Activated naive CD4-positive, alpha-beta T cell treated with anti-CD3 and anti-CD28 coated beads, Interleukin-2, amount 50 U/mL, for 16 hours (primary cell): Measurements from ENCODE around the gene APRT.

Source experiments
- DNase-seq: peaks from one replicate; pipeline ENCODE4 v3.0.0-alpha.2; 2020

The APRT gene

DNA sequence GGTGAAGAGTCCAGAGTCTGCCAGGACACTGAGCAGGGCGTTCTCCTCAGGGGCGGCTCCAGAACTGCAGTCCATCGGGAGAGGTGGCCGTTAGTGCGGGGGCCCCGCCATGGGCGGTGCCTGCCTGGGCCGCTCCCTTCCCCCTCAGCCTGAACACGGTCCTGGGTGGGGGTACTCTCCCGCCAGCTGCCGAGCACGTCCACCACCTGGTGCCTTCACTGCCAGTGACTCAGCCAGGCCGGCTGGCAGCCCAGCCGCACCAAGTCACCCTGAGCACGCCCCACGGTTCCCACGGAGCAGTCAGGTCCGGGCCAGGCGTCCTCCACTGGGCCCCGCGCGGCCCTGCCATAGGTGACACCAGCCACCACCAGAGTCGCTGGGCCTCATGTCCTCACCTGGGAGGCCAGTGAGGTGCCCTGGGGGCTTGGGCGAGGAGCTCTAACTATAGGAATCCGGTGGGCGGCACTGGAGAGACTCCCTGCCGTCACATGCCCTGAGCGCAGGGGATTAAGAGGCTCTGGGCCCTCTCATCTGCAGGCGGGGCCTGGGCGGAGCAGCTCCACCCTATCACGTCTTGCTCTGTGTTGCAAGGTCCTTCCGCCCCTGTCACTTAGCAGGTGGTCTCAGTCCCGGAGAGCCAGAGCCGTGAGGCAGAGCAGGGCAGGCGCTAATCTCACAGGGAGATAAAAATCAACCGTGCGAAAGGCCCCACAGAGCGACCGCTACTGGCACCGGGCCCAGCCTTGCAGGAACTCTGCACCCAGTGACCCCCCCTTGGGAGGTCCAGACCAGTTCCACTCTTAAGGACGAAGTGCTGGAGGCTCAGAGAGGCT, 41.1 kb downstream of the APRT start:
- no peak for DNase-seq

DNA sequence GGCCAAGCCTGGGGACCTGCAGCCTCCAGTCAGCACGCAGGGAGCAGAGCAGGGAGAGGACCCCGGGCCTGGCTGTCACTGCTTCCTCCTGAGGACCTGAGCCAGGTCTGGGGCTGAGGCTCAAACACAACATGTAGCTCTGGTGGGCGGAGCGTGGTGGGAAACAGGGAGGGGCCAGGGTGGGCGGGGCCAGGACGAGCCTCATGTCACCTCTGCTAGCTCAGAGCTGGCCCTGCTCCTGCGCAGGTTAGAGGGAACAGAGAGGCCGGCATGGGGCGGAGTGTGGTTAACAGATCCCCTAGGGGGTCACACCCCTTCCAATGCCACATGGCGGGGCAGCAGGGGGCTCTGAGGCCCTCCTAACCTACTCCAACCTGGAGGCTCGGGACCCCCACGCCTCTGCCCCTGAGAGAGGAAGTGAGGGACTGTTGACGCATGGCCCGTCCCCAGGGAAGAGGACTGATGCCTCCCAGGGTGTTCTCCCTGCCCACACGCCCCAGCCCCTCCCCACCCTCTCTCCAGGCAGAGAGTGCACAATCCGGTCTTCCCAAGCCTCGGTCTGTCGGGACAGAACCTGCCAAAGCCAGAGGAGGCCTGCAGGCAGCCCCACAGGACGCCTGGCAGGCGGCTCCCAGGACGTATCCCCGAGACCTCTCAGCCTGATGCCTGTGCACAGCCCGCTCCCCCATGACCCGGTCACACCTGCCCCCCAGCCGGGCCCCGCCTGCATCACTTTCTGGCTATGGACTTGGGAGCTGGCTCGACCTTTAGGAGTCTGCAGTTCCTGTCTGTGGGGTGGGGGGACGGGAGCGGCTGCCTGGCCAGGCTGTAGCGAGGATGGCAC, 41.9 kb downstream of the APRT start:
- DNase-seq = no peak

DNA sequence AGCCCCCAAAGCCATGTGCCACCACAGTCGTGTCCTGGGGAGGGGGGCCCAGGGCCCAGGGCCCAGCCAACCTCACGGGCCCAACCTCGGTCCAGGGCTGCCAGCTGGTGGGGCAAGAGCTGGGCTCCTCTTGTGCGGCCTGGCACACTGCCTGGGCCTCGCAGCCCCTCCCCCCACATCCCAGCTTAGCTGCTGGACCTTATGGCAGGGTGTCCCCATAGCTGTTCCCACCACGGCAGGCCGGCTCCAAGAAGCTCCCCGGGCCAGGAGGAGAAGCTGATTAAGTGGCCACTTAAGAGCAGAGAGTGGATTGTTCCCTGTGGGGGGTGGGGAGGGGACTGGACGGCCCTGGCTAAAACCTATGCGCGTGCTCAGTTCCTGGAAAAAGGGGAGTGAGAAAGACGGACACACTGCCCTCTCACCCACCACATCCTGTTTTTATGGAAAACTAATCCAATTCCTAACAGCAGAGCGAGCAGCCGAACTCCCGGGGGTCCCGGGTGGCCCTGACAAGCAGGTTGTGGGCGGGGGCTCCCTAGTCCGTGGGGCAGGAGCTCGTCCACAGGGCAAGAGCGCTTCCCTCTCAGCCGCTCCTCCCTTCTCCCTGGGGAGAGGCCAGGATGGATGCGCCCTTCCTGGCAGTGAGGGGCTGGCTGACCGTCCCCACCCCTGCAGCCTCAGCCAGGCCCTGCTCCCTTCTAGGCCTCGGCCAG, 43.5 kb downstream of the APRT start:
- no peak for DNase-seq

DNA sequence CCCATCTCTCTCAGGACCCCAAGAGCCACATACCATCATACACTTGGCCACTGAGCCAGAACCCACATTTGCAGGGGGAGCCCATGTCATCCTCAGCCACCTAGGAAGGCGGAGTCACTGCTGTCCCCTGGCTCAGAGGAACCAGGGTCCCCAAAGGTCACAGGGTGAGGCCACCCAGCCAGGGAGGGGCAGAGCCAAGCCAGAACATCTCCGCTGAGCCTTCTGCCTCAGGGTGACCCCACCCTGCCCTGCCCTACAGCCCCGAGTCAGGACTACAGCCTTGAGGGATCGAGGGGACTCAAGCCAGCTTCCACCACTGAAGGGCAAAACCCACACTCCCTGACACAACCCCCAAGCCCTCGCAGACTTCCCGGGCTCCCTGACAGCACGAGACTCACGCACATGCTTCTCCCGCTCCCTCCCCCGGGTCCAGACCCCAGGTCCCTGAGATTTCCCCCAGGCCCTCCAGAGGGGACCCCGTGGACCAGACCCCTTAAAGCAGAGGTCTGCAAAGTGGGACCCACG, 44.1 kb downstream of the APRT start:
- no peak for DNase-seq

DNA sequence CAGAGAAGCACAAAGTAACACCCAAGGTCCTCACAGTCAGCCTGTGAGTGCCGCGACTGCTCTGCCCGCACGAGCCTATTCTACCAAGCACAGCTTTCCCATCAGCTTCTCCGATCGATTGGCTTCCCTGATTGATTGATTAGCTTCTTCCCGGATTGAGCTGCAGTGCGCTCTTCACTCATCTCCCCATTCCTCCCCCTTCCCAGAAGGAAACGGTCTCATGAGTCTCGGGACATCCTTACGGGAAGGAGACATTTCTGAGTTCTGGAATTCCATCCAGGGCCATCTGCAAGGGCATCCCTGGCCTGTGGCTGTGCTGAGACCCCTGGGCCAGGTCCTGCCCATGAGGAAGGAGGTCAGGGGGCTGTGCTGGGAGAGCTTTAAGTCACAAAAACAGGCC, 44.8 kb downstream of the APRT start:
- DNase-seq = no peak

DNA sequence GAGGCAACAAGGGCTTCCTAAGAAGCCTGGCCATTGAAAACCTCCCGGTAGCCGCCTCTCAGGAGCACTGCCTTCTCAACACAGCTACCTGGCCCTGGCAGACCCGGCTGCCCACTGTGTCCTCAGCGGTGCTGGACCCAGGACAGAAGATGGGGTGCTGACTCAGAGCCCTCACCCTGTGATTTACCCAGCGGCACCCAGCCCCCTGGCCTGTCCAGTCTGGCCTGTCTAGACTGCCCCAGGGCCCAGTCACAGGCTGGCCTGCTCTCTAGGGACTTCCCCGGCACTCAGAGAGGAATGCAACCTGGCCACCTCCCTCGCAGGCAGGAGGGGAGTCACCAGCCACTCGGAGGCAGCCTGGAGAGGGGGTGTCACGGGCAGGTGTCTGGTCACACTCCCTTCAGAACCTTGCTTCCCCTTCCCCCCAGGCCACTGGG, 46.8 kb downstream of the APRT start:
- no peak for DNase-seq

DNA sequence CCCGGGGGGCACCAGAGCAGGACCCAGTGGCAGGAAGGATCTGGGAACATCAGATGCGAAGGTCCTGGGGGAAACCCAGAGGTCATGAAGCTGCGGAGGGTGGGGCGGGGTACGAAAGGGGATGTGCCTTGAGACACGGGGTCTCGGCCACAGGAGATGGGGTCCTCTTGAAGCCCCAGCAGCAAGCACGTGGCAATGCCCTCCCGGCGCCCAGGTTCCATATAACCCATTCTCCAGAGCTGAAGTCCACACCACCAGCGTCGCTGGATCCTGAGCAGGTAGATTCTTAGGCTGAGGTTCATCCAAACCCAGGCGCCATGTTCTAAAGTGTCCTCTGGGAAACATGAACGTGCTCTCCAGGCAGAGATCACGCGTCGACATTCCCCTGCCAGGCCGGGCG, 47.6 kb downstream of the APRT start:
- no peak for DNase-seq

DNA sequence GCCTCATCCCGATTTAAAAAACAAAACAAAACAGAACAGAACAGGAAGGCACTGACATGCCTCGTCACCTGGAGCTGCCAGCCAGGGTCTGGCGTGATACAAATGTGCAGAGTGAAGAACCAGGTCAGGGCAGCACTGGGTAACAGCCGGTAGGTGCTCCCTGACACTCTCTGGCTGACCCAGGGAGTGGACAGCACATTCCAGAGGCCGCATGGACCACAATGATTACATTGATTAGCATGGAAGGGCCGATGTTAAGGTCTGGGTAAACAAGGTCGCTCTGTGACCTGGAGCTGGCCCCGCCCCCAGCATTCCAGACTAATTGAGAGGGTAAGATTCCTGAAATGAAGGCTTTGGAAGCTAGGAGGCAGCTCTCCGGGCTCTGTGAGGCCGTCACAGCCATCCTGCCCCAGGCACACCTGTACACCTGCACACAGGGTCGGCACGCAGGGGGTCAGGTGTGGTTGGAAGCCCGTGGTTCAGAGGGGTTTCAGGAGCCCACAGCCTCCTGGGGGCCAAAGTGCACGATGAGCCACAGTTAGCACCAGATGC, 48.1 kb downstream of the APRT start:
- DNase-seq = no peak

DNA sequence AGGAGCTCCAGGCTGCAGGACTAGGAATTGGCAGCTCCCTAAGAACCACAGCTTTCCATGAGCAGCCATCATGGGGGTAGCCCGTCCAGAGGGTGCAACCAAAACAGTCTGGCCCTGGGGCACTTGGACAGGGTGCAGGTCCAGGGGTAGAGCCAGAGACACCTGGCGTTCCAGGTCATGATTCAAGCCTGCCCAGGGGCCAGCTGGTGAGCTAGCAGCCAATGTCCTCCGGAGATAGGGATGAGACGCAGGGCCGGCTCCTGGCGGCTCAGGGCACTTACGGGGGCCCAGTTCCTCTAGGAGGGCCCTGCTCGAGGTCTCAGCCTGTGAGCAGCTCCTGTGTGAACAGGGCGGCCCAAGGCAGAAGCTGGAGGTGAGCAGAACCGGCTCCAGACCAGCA, 48.8 kb downstream of the APRT start:
- no peak for DNase-seq

DNA sequence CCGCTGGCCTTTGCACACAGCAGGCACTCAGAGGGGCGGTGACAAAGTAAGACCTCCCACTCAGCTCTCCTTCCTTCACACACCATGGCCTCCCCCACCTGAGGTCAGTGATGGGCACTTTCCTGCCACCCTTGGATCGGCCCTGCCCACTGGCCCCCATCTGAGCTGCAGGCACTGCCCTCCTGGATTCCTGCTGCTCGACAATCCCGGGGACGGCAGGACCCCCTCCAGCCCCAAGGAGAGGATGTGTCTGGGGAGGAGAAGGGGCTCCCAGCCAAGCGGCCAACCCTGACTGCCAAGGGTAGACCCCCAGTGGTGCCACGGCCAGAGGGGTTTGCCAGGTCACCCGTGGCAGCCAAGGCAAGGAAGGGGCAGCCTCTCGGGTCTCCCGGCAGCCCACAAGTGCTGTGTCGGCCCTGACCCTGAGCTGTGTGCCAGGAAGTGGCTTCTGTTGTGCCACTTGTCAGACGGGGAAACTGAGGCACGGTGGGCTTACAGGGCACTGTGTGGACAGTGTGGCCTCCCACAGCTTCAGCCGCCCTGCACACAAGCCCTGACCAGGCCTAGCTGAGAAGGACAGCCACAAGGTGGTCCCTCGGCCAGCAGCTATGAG, 49.4 kb downstream of the APRT start:
- DNase-seq = no peak

DNA sequence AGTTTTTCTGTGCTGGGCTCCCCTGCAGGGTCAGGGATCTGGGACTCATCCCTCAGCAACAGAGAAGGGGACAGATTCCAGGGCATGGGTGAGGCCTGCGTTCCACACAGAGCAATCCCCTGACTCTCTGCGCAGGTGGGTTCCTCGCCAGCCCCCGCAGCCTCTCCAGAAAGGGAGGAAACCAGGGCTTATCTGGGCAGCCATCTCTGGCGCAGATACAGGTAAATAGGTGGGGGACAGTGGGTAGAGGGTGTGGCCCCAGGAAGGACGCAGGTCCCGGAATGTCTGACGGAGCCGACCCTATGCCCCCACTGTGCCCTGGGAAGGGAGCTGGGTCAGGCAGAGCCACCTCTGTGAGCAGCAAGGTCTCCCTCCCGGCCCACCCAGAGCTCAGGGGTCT, 49.9 kb downstream of the APRT start:
- no peak for DNase-seq

DNA sequence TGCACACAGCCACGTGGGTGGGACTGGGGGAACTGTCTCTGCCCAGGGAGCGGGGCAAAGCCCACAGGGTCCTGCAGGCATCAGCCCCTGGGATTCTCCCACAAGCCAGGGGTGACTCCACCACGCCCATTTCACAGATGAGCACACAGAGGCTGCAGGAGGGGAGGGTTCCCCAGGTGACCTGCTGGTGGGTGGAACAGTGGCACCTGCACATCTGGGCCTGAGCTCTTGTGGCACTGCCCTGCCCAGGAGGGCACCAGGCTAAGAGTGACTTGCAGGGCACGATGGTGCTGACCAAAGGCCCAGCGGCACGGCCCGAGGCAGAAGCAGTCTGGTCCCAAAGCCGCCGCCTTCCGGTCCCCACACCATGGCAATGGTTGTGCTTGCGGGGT, 50.6 kb downstream of the APRT start:
- DNase-seq = no peak

DNA sequence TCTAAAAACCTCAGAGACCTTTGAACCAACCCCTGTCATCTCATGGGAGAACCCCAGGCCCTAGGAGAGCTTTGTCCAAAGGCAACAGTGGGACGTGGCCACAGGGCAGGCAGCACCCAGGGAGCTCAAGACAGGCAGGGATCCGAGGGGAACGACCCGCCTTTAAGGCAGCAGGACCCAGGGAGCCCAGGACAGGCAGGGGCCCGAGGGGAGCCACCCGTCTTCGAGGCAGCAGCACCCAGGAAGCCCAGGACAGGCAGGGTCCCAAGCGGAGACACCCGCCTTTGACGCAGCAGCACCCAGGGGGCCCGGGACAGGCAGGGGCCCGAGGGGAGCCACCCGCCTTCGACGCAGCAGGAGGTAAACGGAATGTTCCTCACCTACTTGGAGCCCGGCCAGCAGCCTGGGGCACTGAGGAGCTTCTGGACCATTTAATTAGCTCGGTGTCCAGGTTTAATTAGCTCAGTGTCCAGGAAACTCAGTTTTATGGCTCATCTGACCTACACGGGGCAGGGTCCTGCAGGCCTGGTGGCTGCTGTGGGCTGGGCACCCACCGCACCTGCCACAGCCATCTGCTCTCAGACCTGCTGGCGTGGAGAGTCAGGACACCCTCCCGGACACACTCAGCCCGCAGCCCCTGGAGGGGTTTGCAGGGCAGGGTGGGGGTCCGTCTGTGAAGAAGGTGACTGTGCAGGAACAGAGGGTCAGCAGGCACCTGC, 51.1 kb downstream of the APRT start:
- DNase-seq = no peak

DNA sequence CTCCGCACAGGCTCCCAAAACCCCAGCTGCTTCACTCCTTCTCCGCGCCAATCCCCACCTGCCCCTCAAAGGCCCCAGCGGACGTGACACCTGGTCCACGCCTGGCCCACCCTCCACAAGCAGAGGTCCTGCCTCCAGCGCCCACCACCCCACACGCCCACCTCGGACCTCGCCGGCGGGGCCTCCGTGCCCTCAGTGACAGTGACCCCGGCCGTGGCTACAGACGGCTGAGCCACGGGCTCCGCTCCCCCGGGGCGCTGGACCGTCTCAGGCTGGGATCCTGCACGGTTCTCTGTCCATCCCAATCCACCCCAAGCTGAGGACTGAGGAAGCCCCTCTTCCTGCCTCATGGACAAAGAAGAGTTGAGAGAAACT, 51.8 kb downstream of the APRT start:
- no peak for DNase-seq
